IMR-90 (cell line): ENCODE results near the gene FBXL19. TPM values are rescaled to one million over a fixed set of nuclear protein-coding genes. Genes with fewer than 3 reads are reported as not detected.

Experiments used
- ATAC-seq: fragments of 200-7000 bp; cut with Tn5 transposase; 2 replicates; pipeline ENCODE4 v1.9.1; 2020; ENCODE audit warnings: low read depth, mild to moderate bottlenecking, moderate library complexity
- BruUV-seq: library from RNA; stranded (reverse); fragments of 400-500 nt; replicated peaks from 2 replicates; lab custom pipeline; 2021; lab: Mats Ljungman, UMichigan
- CTCF ChIA-PET: fragments of 300-600 bp; formaldehyde crosslinking; extraction: SDS; loops from one replicate; lab custom pipeline; 2021; ENCODE audit warnings: antibody characterized with exemption; lab: Yijun Ruan, JAX
- POLR2A ChIA-PET: fragments of 300-600 bp; sonication (Branson Sonifier 250); formaldehyde crosslinking; loops from one replicate; lab custom pipeline; 2022; ENCODE audit warnings: antibody characterized with exemption; ENCODE audit not compliant: unreplicated experiment; lab: Charles Lee
- DNase-seq: peaks from one replicate; pipeline ENCODE4 v3.0.0; 2013
- H2AFZ ChIP-seq: replicated peaks from 2 replicates; pipeline ENCODE3; 2013; ENCODE audit warnings: low read length, mild to moderate bottlenecking; ENCODE audit not compliant: poor library complexity
- H2AK5ac ChIP-seq: 2 replicates; pipeline ENCODE4 v1.6.1; 2013; ENCODE audit warnings: low read depth, low read length, inconsistent platforms
- H2AK9ac ChIP-seq: replicated peaks from 2 replicates; pipeline ENCODE3; 2013; ENCODE audit warnings: mild to moderate bottlenecking, low read depth, low read length, moderate library complexity; ENCODE audit not compliant: poor library complexity
- H2BK120ac ChIP-seq: 2 replicates; pipeline ENCODE4 v1.6.1; 2013; ENCODE audit warnings: low read depth, low read length, inconsistent platforms
- H2BK15ac ChIP-seq: 3 replicates; pipeline ENCODE4 v1.6.1; 2013; ENCODE audit warnings: low read depth, low read length, inconsistent platforms
- H2BK20ac ChIP-seq: 2 replicates; pipeline ENCODE4 v1.6.1; 2013; ENCODE audit warnings: low read depth, mild to moderate bottlenecking, inconsistent platforms, low read length, moderate library complexity
- H2BK5ac ChIP-seq: 2 replicates; pipeline ENCODE4 v1.6.1; 2013; ENCODE audit warnings: mild to moderate bottlenecking, low read depth, low read length, inconsistent platforms; ENCODE audit not compliant: poor library complexity, severe bottlenecking
- H3K14ac ChIP-seq: replicated peaks from 2 replicates; pipeline ENCODE4 v1.6.1; 2013; ENCODE audit warnings: low read depth, low read length, inconsistent platforms
- H3K18ac ChIP-seq: 2 replicates; pipeline ENCODE4 v1.6.1; 2013; ENCODE audit warnings: low read depth, low read length, control low read depth
- H3K23ac ChIP-seq: 2 replicates; pipeline ENCODE4 v1.6.1; 2013; ENCODE audit warnings: low read depth, low read length, inconsistent platforms
- H3K27ac ChIP-seq: 2 replicates; pipeline ENCODE4 v1.5.1; 2013; ENCODE audit warnings: mild to moderate bottlenecking, control low read depth, low read length; ENCODE audit not compliant: insufficient read depth
- H3K27me3 ChIP-seq: 2 replicates; pipeline ENCODE4 v1.6.1; 2013; ENCODE audit warnings: low read length; ENCODE audit not compliant: control insufficient read depth, insufficient read depth
- H3K36me3 ChIP-seq: 2 replicates; pipeline ENCODE4 v1.6.1; 2013; ENCODE audit warnings: low read length, mixed read lengths; ENCODE audit not compliant: control insufficient read depth, insufficient read depth
- H3K4ac ChIP-seq: 2 replicates; pipeline ENCODE4 v1.6.1; 2013; ENCODE audit warnings: low read depth, low read length, inconsistent platforms
- H3K4me1 ChIP-seq: 2 replicates; pipeline ENCODE4 v1.6.1; 2013; ENCODE audit warnings: low read length, mixed read lengths; ENCODE audit not compliant: control insufficient read depth, insufficient read depth
- H3K4me2 ChIP-seq: 2 replicates; pipeline ENCODE4 v1.6.1; 2013; ENCODE audit warnings: low read depth, mild to moderate bottlenecking, control low read depth, low read length, moderate library complexity
- H3K4me3 ChIP-seq: 2 replicates; pipeline ENCODE4 v1.5.1; 2013; ENCODE audit warnings: low read depth, mild to moderate bottlenecking, control low read depth, low read length, moderate library complexity; ENCODE audit not compliant: insufficient read depth
- H3K56ac ChIP-seq: 2 replicates; pipeline ENCODE4 v1.6.1; 2013; ENCODE audit warnings: low read length, inconsistent platforms; ENCODE audit not compliant: insufficient read depth; ENCODE audit errors: extremely low read depth
- H3K79me1 ChIP-seq, 2 experiments: 2 replicates each; pipeline ENCODE4 v1.6.1; 2013; ENCODE audit warnings: low read length in 2 of 2, inconsistent platforms in 1 of 2, low read depth in 1 of 2
- H3K9ac ChIP-seq: 2 replicates; pipeline ENCODE4 v1.6.1; 2013; ENCODE audit warnings: low read depth, low read length, control low read depth
- H3K9me1 ChIP-seq: 2 replicates; pipeline ENCODE4 v1.6.1; 2013; ENCODE audit warnings: low read length, inconsistent platforms; ENCODE audit not compliant: insufficient read depth
- H3K9me3 ChIP-seq: 2 replicates; pipeline ENCODE4 v1.6.1; 2013; ENCODE audit warnings: low read length; ENCODE audit not compliant: control insufficient read depth, insufficient read depth
- H4K20me1 ChIP-seq: 2 replicates; pipeline ENCODE4 v1.6.1; 2013; ENCODE audit warnings: low read length, inconsistent platforms; ENCODE audit not compliant: insufficient read depth
- H4K5ac ChIP-seq: 2 replicates; pipeline ENCODE4 v1.6.1; 2013; ENCODE audit warnings: mild to moderate bottlenecking, low read depth, low read length, control low read depth
- H4K8ac ChIP-seq, 2 experiments: 2 replicates each; pipeline ENCODE4 v1.6.1; 2013; ENCODE audit warnings: low read depth in 2 of 2, low read length in 2 of 2, control low read depth in 1 of 2, inconsistent platforms in 1 of 2
- H4K91ac ChIP-seq: 2 replicates; pipeline ENCODE4 v1.6.1; 2013; ENCODE audit warnings: low read depth, low read length, inconsistent platforms; ENCODE audit not compliant: insufficient read depth
- BHLHE40 ChIP-seq: fragments of 150-350 bp; IDR thresholded peaks from 2 replicates; pipeline ENCODE4 v1.6.1; 2016; ENCODE audit warnings: mild to moderate bottlenecking, low read depth, low read length
- CEBPB ChIP-seq: IDR thresholded peaks from 2 replicates; pipeline ENCODE4 v1.6.1; 2012; ENCODE audit warnings: low read depth, low read length, improper control_type of control experiment
- FOS ChIP-seq: fragments of 150-350 bp; IDR thresholded peaks from 2 replicates; pipeline ENCODE4 v1.6.1; 2016; ENCODE audit warnings: low read depth, low read length
- MAZ ChIP-seq: IDR thresholded peaks from 2 replicates; pipeline ENCODE4 v1.6.1; 2012; ENCODE audit warnings: low read depth, mild to moderate bottlenecking, low read length, improper control_type of control experiment, moderate library complexity, borderline replicate concordance
- NFE2L2 ChIP-seq: fragments of 150-350 bp; IDR thresholded peaks from 2 replicates; pipeline ENCODE4 v1.6.1; 2016; ENCODE audit warnings: low read depth, mild to moderate bottlenecking, low read length
- POLR2A ChIP-seq: IDR thresholded peaks from 2 replicates; pipeline ENCODE4 v1.6.1; 2012; ENCODE audit warnings: mild to moderate bottlenecking, low read depth, low read length
- RAD21 ChIP-seq: IDR thresholded peaks from 2 replicates; pipeline ENCODE4 v1.6.1; 2012; ENCODE audit warnings: low read length, improper control_type of control experiment
- RCOR1 ChIP-seq: IDR thresholded peaks from 2 replicates; pipeline ENCODE4 v1.6.1; 2012; ENCODE audit warnings: mild to moderate bottlenecking, low read length, improper control_type of control experiment; ENCODE audit not compliant: insufficient replicate concordance
- USF2 ChIP-seq: fragments of 150-350 bp; IDR thresholded peaks from 2 replicates; pipeline ENCODE4 v1.6.1; 2017; ENCODE audit warnings: mild to moderate bottlenecking, antibody characterized with exemption, low read length, low read depth
- WGBS, 2 experiments: methylation state at CpG; one replicate each; pipeline versions ENCODE4 v1.1.5 to v1.1.7; 2013; ENCODE audit warnings: missing lambda C conversion rate in 2 of 2; ENCODE audit not compliant: insufficient read length in 1 of 2; ENCODE audit errors: extremely low coverage in 2 of 2; 5-methylcytosine and 5-hydroxymethylcytosine counted together
- dilution Hi-C: fragments of 300-500 bp; cut with HindIII; formaldehyde crosslinking; loops from one replicate; pipeline ENCODE4 v1.14.3; 2018; ENCODE audit warnings: low sequenced_read_pairs; ENCODE audit not compliant: unreplicated experiment
- in situ Hi-C: fragments of 300-500 bp; cut with MboI; formaldehyde crosslinking; loops from 3 replicates; pipeline ENCODE4 v1.14.3; 2019; ENCODE audit warnings: low sequenced_read_pairs, inconsistent platforms, mixed read lengths
- intact Hi-C: fragments of 100-400 bp; cut with micrococcal nuclease; formaldehyde crosslinking; loops from 2 replicates; pipeline ENCODE4 v1.10.0; 2022
- polyA plus RNA-seq, 3 experiments: library from polyadenylated mRNA; depleted of rRNA; stranded (reverse); fragments of >200 nt; gene quantifications; 2 replicates each; pipeline ENCODE4 v1.2.3, GENCODE V29; 2012; ENCODE audit warnings: low replicate concordance in 1 of 3
- total RNA-seq: library from RNA; depleted of rRNA; stranded (reverse); fragments of >200 nt; gene quantifications from 2 replicates; pipeline ENCODE4 v1.2.3, GENCODE V29; 2012

The FBXL19 gene
- total and polyA plus RNA-seq, 2 of the 4 experiments (the other 2 are of a cell fraction): 5.0 to 13.8 TPM

- ATAC-seq: peak; percentile 79
- Histone ChIP-seq H4K20me1 (no peaks in the 10 kb centered on the region), H3K9ac (peak overlapping the region; percentile 57)
Observed at GRCh38 chr16:30997725-30998711, 74.6 kb downstream of the FBXL19 start.

More at GRCh38 chr16:30997725-30998711, 74.6 kb downstream of the FBXL19 start:
- in situ Hi-C loops: loop anchor here (10.0 to 25.0 kb wide), 2 partner anchors 447 to 714 kb away; partner anchors contain the start of gene ZNF843
- Histone ChIP-seq H3K27me3 (no peaks in the 10 kb centered on the region), H3K4me3 (peak overlapping the region; percentile 43; the same call in 1 of the 2 replicates), H3K27ac (peak overlapping the region; percentile 69), H2BK15ac (peak overlapping the region; percentile 91), H3K56ac (peak overlapping the region; percentile 86), H2AFZ (peak overlapping the region; percentile 91), H4K91ac (peak overlapping the region; percentile 95), H3K23ac (peak overlapping the region; percentile 92), H2BK20ac (peak overlapping the region; percentile 95), H3K36me3 (peaks cover 1% of the 10 kb centered on the region; the same call in 1 of the 2 replicates), H3K14ac (peak overlapping the region; percentile 97), H3K9me1 (peaks cover 18% of the 10 kb centered on the region), H3K79me1 (peaks cover 0 to 18% of the 10 kb centered on the region in 2 experiments; a peak in 1 of 4 replicates), H2BK120ac (peak overlapping the region; percentile 89), H2AK5ac (peak overlapping the region; percentile 98), H3K18ac (peak overlapping the region; percentile 70), H4K8ac (peak overlapping the region; percentile 94 to 96), H2BK5ac (peak overlapping the region; percentile 95), H3K4ac (peak overlapping the region; percentile 97), H3K4me2 (peak overlapping the region; percentile 83), H4K5ac (peak overlapping the region; percentile 72), H3K4me1 (peaks cover 27% of the 10 kb centered on the region), H2AK9ac (peak overlapping the region; percentile 92), H3K9me3 (no peaks in the 10 kb centered on the region)
- peak; percentile 70; the same call in 1 of the 2 replicates for TF ChIP-seq FOS
- TF ChIP-seq USF2: 0 out of 2 replicates have a peak, but pooled peaks have one; percentile 2
- no peak for TF ChIP-seq BHLHE40
- TF ChIP-seq RCOR1: no peak
- peak; percentile 48; the same call in 1 of the 2 replicates for TF ChIP-seq MAZ
- TF ChIP-seq RAD21: no peak
- TF ChIP-seq POLR2A: peak; percentile 52; the same call in 1 of the 2 replicates
- TF ChIP-seq NFE2L2: no peak
- TF ChIP-seq CEBPB: no peak
- WGBS, 2 experiments: 42% methylated on average over 6 of the region's 21 CpGs; no CpG with 5 or more reads in 1 of the 2 experiments
- no TSS peak for BruUV-seq
- dilution Hi-C loops: no loop called here
- intact Hi-C loops: loop anchor here (2.0 to 5.0 kb wide), 2 partner anchors 35 to 74 kb away; partner anchors contain the start of genes STX4, ZNF646 and ZNF668
- DNase-seq: peak; percentile 84
- ChIA-PET CTCF (interaction anchor here (0.5 to 0.9 kb wide), 4 partner anchors 13 to 457 kb away, joined by 3 to 4 read pairs (median 4); partner anchors contain the start of gene HSD3B7), POLR2A (interaction anchor here (0.6 to 1.0 kb wide), 4 partner anchors 9 to 474 kb away, joined by 3 to 6 read pairs (median 4); partner anchors contain the start of gene TGFB1I1)
